Non-pigmented ciliary epithelial cell (primary cell): ENCODE results near the gene LARP1.

ENCODE experiments used
- DNase-seq: peaks from one replicate; pipeline ENCODE4 v3.0.0-alpha.2; 2010; ENCODE audit warnings: low read depth

LARP1 gene

GRCh38 chr5:154858297-154858971, 103.3 kb downstream of the LARP1 start, which contains the start of gene CNOT8:
CNOT8 (plus strand) TSS chr5:154858627; CDS start chr5:154863279, 4,652 bp downstream.
- DNase-seq, result peak; percentile 85

GRCh38 chr5:154858972-154859871, 104.0 kb downstream of the LARP1 start:
- DNase-seq, result no peak

GRCh38 chr5:154860123-154860522, 104.9 kb downstream of the LARP1 start:
- peak; percentile 45 for DNase-seq

- DNase-seq, result no peak
Measured at GRCh38 chr5:154860765-154861164, 105.6 kb downstream of the LARP1 start.

GRCh38 chr5:154861946-154862345, 106.8 kb downstream of the LARP1 start:
- no peak for DNase-seq

GRCh38 chr5:154862766-154863165, 107.6 kb downstream of the LARP1 start:
- no peak for DNase-seq

- no peak for DNase-seq
Measured at GRCh38 chr5:154863291-154864080, 108.3 kb downstream of the LARP1 start.

- no peak for DNase-seq
Measured at GRCh38 chr5:154865466-154866184, 110.4 kb downstream of the LARP1 start.

- DNase-seq, result no peak
Measured at GRCh38 chr5:154866841-154867240, 111.7 kb downstream of the LARP1 start.
